ENCODE measurements around the gene SMIM38.

Gene SMIM38

GRCh38 chr11:69155302-69156234, at the start of gene SMIM38:
SMIM38 (plus strand) TSS chr11:69155935; CDS start chr11:69157847, 1,912 bp downstream.
- DNase-seq: no peak

- DNase-seq: no peak
Observed at GRCh38 chr11:69106031-69106811, 49.5 kb upstream of the SMIM38 start.

- DNase-seq: no peak
Observed at GRCh38 chr11:69107413-69107812, 48.3 kb upstream of the SMIM38 start.

GRCh38 chr11:69108030-69108429, 47.7 kb upstream of the SMIM38 start:
- no peak for DNase-seq

GRCh38 chr11:69108559-69108958, 47.2 kb upstream of the SMIM38 start:
- no peak for DNase-seq

GRCh38 chr11:69109101-69109500, 46.6 kb upstream of the SMIM38 start:
- DNase-seq: no peak

- DNase-seq: no peak
Observed at GRCh38 chr11:69110451-69110850, 45.3 kb upstream of the SMIM38 start.

GRCh38 chr11:69111624-69112542, 43.9 kb upstream of the SMIM38 start:
- DNase-seq: no peak

GRCh38 chr11:69113226-69113625, 42.5 kb upstream of the SMIM38 start:
- no peak for DNase-seq

- DNase-seq: no peak
Observed at GRCh38 chr11:69113646-69114340, 41.9 kb upstream of the SMIM38 start.

- no peak for DNase-seq
Observed at GRCh38 chr11:69114362-69114761, 41.4 kb upstream of the SMIM38 start.

GRCh38 chr11:69114811-69115523, 40.8 kb upstream of the SMIM38 start:
- no peak for DNase-seq

- DNase-seq: no peak
Observed at GRCh38 chr11:69115586-69116560, 39.9 kb upstream of the SMIM38 start.

- no peak for DNase-seq
Observed at GRCh38 chr11:69116671-69117070, 39.1 kb upstream of the SMIM38 start.

GRCh38 chr11:69119190-69119589, 36.5 kb upstream of the SMIM38 start:
- no peak for DNase-seq

GRCh38 chr11:69120096-69120875, 35.4 kb upstream of the SMIM38 start:
- no peak for DNase-seq

GRCh38 chr11:69121021-69121420, 34.7 kb upstream of the SMIM38 start:
- no peak for DNase-seq

GRCh38 chr11:69121621-69122325, 34.0 kb upstream of the SMIM38 start:
- no peak for DNase-seq

- no peak for DNase-seq
Observed at GRCh38 chr11:69122326-69122629, 33.5 kb upstream of the SMIM38 start.
